GM21360 (cell line): ENCODE data around the gene PLEKHA5.
"Not testable (repeated sequence)": the region's sequence is repeated elsewhere in the genome, so short reads cannot be mapped to it uniquely, and the experiment has no call there.

Experiments used
- ATAC-seq: cut with Tn5 transposase; IDR thresholded peaks from one replicate; pipeline ENCODE4 v1.9.1; 2021; ENCODE audit warnings: mild to moderate bottlenecking, moderate library complexity; ENCODE audit not compliant: unreplicated experiment

Gene PLEKHA5

GRCh38 chr12:19311165-19311564, 181.6 kb downstream of the PLEKHA5 start:
- ATAC-seq, result no peak

DNA sequence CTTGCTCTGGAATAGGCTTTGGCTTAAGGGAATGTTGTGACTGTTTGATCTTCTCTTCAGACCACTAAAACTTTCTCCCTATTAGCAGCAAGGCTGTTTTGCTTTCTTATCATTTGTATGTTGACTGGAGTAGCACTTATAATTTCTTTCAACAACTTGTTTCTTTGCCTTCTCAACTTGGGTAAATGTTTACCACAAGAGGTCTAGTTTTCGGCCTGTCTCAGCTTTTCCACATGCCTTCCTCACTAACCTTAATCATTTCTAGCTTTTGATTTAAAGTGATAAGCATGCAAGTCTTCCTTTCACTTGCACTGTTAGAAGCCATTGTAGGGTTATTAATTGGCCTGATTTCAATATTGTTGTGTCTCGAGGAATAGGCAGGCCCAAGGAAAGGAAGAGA, 183.1 kb downstream of the PLEKHA5 start:
- ATAC-seq, result no peak

DNA sequence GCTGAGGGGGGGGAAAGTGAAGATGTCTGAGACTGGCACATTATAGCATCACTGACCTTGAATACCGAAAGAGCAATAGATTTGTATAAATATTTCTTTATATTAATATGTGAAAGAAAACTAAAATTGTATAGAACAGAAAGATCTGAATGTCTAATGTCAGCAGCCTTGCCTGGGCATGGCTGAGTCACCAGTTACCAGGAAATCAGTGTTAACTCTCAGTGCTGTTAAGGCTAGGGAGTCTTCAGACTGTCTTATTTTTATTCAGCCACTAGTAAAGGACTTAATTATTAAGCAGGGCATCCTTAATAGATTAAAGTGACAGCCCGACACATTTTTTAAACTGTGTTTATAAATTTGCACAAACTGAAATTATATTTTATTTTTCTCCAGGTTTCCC, 186.9 kb downstream of the PLEKHA5 start:
- no peak for ATAC-seq

GRCh38 chr12:19322376-19322775, 192.8 kb downstream of the PLEKHA5 start:
- ATAC-seq, result no peak

DNA sequence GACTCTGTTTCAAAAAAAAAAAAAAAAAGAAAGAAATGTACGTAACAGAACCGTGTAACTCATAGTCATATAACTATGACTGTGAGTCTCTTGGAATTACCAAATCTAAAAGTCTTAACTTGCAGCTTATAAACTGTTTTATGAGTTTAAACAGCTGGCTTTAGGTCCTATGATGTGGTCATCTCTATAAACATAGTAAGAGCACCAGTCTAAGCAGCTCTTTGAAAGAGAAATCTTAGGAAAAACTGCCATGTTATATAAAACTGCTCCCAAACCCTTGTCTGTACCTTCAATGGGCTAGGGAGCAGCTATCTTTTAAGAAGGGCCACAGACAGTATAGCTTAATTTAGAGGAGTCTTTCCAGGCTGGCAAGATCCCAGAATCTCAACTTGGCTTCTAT, 194.3 kb downstream of the PLEKHA5 start:
- no peak for ATAC-seq

DNA sequence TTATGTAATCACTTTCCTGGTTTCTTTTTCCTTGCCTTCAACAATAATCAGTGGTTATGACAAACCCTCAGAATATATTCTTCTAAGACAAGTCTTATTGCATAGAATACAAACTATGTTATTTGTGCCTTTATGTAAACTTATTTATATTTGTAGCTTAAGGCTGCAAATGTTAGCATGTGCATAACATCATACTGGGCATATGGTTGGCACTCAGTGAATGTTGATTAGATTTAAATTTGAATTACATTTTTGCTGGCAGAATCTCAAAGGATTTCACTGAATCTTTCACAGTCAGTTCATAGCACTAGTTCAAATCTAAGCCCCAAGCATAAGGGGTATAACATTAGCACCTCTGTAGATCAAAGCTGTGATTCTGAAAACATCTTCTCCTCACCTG, 196.6 kb downstream of the PLEKHA5 start:
- no peak for ATAC-seq

DNA sequence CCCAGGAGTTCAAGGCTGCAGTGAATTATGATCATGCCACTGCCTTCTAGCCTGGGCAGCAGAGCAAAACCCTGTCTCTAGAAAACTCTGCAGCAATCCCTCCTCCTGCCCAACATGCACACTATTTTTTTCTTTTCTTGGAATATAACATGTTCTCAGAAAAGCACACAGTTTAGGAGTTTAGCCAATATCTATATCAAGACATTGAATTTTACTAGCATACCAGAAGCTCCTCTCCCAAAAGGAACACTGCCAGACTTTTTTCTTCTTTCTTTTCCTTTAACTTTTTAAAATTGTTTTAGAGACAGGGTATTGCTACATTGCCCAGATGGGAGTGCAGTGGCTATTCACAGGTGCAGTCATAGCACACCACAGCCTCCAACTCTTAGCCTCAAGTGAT, 202.7 kb downstream of the PLEKHA5 start:
- ATAC-seq, result no peak

- no peak for ATAC-seq
Measured at GRCh38 chr12:19338405-19338804, 208.9 kb downstream of the PLEKHA5 start.

- not testable (repeated sequence) for ATAC-seq
Measured at GRCh38 chr12:19350850-19351249, 221.3 kb downstream of the PLEKHA5 start.

- no peak for ATAC-seq
Measured at GRCh38 chr12:19351346-19351745, 221.8 kb downstream of the PLEKHA5 start.

- ATAC-seq, result no peak
Measured at GRCh38 chr12:19369691-19370148, 240.2 kb downstream of the PLEKHA5 start.

- ATAC-seq, result no peak
Measured at GRCh38 chr12:19373586-19373985, 244.1 kb downstream of the PLEKHA5 start.

GRCh38 chr12:19375888-19376287, 246.4 kb downstream of the PLEKHA5 start:
- ATAC-seq, result no peak

GRCh38 chr12:19376691-19377090, 247.2 kb downstream of the PLEKHA5 start:
- ATAC-seq, result no peak

DNA sequence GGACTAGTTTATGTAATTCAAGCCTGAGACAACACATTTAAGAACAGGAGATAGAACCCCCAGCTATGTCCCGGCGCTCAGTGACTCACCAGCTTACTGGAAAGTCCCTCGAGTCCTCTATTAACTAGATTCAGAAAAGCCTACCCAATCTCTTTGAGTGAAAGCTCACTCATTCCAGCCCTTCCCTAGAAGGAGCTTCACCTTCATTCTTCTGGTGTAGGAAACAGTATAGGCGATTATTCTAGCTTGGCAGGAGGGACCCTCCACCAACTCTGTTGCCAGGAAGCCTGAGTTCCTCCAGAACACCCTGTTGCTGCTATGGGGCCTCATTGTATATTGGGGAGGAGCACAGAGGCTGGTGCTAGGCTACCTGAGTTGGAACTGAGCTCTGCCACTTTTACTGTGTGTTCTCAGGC, 252.6 kb downstream of the PLEKHA5 start:
- peak; percentile 91 for ATAC-seq

- ATAC-seq, result no peak
Measured at GRCh38 chr12:19382563-19382962, 253.0 kb downstream of the PLEKHA5 start.

- ATAC-seq, result no peak
Measured at GRCh38 chr12:19387161-19387560, 257.6 kb downstream of the PLEKHA5 start.

GRCh38 chr12:19388131-19388549, 258.6 kb downstream of the PLEKHA5 start:
- ATAC-seq, result no peak

DNA sequence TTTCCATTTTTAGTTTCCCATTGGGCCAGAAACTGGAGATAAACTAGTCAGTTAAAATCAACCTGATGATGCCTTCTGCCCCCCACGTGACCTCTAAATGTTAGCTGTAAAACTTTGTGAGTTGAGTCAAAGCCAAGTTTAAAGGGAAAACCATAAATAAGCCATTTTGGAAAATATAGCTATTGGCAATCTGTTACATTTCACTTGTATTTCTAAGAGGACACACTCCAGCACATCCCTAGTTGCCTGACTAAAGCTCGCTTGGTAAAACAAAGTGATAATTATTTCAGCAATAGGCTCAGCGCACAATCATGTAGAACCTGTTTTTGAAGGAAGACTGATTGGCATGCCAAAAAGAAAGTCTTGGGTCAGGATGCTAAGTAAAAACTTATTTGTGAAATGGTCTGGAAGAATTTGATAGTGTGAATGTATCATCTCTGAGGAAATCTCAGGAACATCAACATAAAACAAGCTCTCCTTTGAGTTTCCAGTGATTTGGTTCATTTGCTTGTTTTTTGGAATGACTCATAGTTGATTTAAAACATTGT, 260.6 kb downstream of the PLEKHA5 start:
- no peak for ATAC-seq

DNA sequence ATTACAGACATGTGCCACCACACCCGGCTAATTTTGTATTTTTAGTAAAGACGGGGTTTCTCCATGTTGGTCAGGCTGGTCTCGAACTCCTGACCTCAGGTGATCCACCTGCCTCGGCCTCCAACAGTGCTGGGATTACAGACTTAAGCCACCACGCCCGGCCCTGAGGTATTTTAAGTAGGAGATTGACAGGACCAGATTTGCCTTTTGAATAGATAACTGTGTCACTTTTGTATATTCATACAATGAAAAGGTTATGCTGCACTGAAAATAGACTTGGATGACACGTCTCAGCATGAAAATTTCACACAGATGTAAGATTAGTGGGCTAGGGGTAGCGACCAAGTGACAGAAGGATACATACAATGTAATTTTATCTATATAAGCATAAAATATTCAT, 263.1 kb downstream of the PLEKHA5 start:
- not testable (repeated sequence) for ATAC-seq

DNA sequence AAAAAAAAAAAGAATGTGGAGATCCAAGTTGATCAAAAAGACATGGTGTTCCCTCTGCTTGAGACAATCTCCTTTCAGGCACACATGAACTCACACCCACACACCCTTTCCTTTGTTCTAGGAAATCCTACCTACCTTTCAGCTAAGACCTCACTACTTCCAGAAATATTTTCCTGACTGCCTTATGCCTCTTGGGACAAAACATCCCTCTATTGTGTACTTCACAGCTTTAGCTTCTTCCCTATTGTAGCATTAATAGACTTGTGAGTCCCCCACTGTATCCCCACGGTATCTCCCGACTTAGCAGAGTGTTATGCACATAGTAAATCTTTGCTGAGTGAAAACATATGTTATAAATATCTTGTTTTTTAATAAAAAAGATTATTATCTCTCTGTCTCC, 264.9 kb downstream of the PLEKHA5 start:
- no peak for ATAC-seq

DNA sequence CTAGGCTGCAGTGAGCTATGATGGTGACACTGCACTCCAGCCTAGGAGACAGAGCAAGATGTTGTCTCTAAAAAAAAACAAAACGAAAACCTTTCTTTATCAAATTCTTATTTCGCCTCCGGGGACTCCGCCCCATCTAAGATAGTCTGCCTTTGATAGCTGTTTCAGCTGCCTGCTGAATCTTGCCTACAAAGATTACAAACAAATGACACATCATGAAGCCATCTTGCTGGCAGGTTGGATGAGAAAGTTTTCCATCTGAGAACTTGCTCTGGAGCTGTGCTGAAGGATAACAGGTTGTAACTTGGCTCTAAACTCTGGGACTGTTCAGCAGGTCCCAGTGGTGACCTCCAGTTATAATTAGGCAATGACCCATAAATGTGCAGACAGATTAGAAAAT, 268.0 kb downstream of the PLEKHA5 start:
- ATAC-seq, result no peak
